SU-DHL-6 (cell line): Measurements from ENCODE around the gene RPTOR.
A peak's percentile ranks its signal among the peaks of the same experiment; 100 is the strongest.

ENCODE experiments used
- EZH2phosphoT487 ChIP-seq: fragments of 200-600 bp; sonication (generic), shearing (Covaris generic); conservative IDR thresholded peaks from 2 replicates; pipeline ENCODE4 v1.6.1; 2018; ENCODE audit warnings: mild to moderate bottlenecking, antibody characterized with exemption, low read length, moderate library complexity, mixed read lengths
- TF ChIP-seq, protein P1 (sequence below): fragments of 200-600 bp; sonication (generic); IDR thresholded peaks from one replicate; pipeline ENCODE4 v1.5.1; 2017; ENCODE audit warnings: antibody characterized with exemption, mild to moderate bottlenecking, low read length, moderate library complexity; ENCODE audit not compliant: insufficient read depth, poor library complexity, severe bottlenecking

DNA sequence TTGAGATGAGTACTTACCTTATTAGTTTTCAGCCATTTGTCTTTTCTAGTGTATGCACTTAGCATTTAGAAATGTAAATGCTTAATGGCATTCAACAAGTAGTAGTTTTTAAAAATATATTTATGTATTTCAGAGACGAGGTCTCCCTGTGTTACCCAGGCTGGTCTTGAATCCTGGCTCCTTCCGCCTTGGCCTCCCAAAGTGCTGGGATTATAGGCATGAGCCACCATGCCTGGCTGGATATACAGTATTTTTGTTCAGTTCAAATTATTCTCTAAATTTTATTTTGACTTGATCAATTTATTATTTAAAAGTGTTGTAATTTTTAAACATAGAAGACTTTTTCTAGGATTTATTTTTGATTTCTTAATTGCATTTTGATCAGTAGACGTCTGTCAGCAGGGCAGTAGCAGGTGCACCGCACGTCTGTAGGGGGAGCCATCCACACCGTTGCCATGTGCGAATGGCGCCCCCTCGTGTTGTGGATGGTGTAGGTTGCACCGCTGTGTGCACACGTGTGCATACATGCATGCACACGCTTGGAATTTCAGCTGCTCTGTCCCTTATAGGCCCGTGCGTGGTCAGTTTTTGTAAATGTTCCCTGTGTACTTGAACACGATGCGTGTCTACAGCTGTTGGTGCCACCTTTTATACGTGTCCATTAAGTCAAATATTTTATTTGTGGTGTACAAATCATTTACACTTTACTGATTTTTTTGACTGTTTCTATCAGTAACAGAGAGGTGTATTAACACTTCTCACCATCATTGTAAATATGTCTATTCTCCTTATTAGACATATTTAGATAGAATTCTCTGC, 30.6 kb downstream of the RPTOR start:
- TF ChIP-seq, protein P1, sequence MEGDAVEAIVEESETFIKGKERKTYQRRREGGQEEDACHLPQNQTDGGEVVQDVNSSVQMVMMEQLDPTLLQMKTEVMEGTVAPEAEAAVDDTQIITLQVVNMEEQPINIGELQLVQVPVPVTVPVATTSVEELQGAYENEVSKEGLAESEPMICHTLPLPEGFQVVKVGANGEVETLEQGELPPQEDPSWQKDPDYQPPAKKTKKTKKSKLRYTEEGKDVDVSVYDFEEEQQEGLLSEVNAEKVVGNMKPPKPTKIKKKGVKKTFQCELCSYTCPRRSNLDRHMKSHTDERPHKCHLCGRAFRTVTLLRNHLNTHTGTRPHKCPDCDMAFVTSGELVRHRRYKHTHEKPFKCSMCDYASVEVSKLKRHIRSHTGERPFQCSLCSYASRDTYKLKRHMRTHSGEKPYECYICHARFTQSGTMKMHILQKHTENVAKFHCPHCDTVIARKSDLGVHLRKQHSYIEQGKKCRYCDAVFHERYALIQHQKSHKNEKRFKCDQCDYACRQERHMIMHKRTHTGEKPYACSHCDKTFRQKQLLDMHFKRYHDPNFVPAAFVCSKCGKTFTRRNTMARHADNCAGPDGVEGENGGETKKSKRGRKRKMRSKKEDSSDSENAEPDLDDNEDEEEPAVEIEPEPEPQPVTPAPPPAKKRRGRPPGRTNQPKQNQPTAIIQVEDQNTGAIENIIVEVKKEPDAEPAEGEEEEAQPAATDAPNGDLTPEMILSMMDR, result peak; percentile 100
- no peak for TF ChIP-seq EZH2phosphoT487
